GM12878 (cell line): Measurements from ENCODE around the gene PIF1. TPM values are rescaled to one million over a fixed set of nuclear protein-coding genes. Genes with fewer than 3 reads are reported as not detected.

ENCODE experiments used
- BHLHE40 ChIP-seq, 2 experiments: fragments of 450-650 bp in 1 of 2; IDR thresholded peaks; 2 replicates each; pipeline ENCODE4 v1.6.1; 2011 to 2017; ENCODE audit warnings: low read depth in 2 of 2, borderline replicate concordance in 1 of 2, improper control_type of control experiment in 1 of 2, low read length in 1 of 2, mild to moderate bottlenecking in 1 of 2
- ESRRA ChIP-seq: IDR thresholded peaks from 2 replicates; pipeline ENCODE4 v1.6.1; 2012; ENCODE audit warnings: mild to moderate bottlenecking, low read length, improper control_type of control experiment
- EZH2 ChIP-seq: IDR thresholded peaks from 2 replicates; pipeline ENCODE4 v1.6.1; 2012; ENCODE audit warnings: low read depth, mild to moderate bottlenecking, control low read depth, inconsistent platforms, low read length, borderline replicate concordance; ENCODE audit not compliant: control insufficient read depth
- GATAD2B ChIP-seq: fragments of 450-650 bp; conservative IDR thresholded peaks from 2 replicates; pipeline ENCODE4 v1.6.1; 2017; ENCODE audit warnings: low read depth, mild to moderate bottlenecking, moderate library complexity
- NFXL1 ChIP-seq: fragments of 450-650 bp; IDR thresholded peaks from 2 replicates; pipeline ENCODE4 v1.6.1; 2017; ENCODE audit warnings: antibody characterized with exemption, mild to moderate bottlenecking, borderline replicate concordance
- NR2C1 ChIP-seq: fragments of 450-650 bp; IDR thresholded peaks from 2 replicates; pipeline ENCODE4 v1.6.1; 2017; ENCODE audit warnings: antibody characterized with exemption, mild to moderate bottlenecking, moderate library complexity
- POLR2A ChIP-seq: IDR thresholded peaks from 2 replicates; pipeline ENCODE4 v1.6.1; 2011; ENCODE audit warnings: low read depth, mild to moderate bottlenecking, low read length
- SIN3A ChIP-seq: IDR thresholded peaks from 2 replicates; pipeline ENCODE4 v1.6.1; 2012; ENCODE audit warnings: low read depth, low read length, improper control_type of control experiment
- SMARCA5 ChIP-seq: fragments of 450-650 bp; IDR thresholded peaks from 2 replicates; pipeline ENCODE4 v1.6.1; 2017; ENCODE audit warnings: mild to moderate bottlenecking
- SMC3 ChIP-seq: IDR thresholded peaks from 2 replicates; pipeline ENCODE4 v1.6.1; 2011; ENCODE audit warnings: low read length, improper control_type of control experiment, borderline replicate concordance
- TAF1 ChIP-seq: IDR thresholded peaks from 2 replicates; pipeline ENCODE4 v1.6.1; 2011; ENCODE audit warnings: mild to moderate bottlenecking, low read depth, low read length, borderline replicate concordance
- ZNF217 ChIP-seq: fragments of 450-650 bp; IDR thresholded peaks from 2 replicates; pipeline ENCODE4 v1.6.1; 2017; ENCODE audit warnings: antibody characterized with exemption, mild to moderate bottlenecking
- polyA plus RNA-seq, 11 experiments: library from polyadenylated mRNA; depleted of rRNA in 4 of 11; unstranded in 6 of 11; stranded (reverse) in 5 of 11; fragments of >200 nt; fragmentation: Nextera tagmentation in 4 of 11; fragmentation: Illumina TruSeq in 1 of 11; extraction: Ambion mirVana in 4 of 11; extraction: Trizol in 1 of 11; gene quantifications; 1 replicate in 1 of 11; 2 replicates in 10 of 11; pipeline versions ENCODE4 v1.2.1 to v1.2.3, GENCODE V29; 2011 to 2016; ENCODE audit warnings: inconsistent platforms in 2 of 11, missing spikeins in 2 of 11, low read depth in 1 of 11
- total RNA-seq, 4 experiments: library from RNA; depleted of rRNA in 3 of 4; stranded (reverse); fragments of >200 nt in 3 of 4; fragmentation: Illumina TruSeq in 1 of 4; extraction: Trizol in 1 of 4; gene quantifications; 2 replicates each; pipeline versions ENCODE4 v1.2.1 to v1.2.3, GENCODE V29; 2013 to 2021
- TF ChIP-seq, protein P1 (sequence below): fragments of 450-650 bp; IDR thresholded peaks from 2 replicates; pipeline ENCODE4 v1.6.1; 2018; ENCODE audit warnings: mild to moderate bottlenecking, low read depth, moderate library complexity; ENCODE audit not compliant: partially characterized antibody
- TF ChIP-seq, protein P2 (sequence below): fragments of 450-650 bp; conservative IDR thresholded peaks from 2 replicates; pipeline ENCODE4 v1.6.1; 2017; ENCODE audit warnings: mild to moderate bottlenecking, moderate library complexity
- TF ChIP-seq, protein P3 (sequence below): fragments of 450-650 bp; IDR thresholded peaks from 2 replicates; pipeline ENCODE4 v1.6.1; 2017; ENCODE audit warnings: borderline replicate concordance

The PIF1 gene
- total and polyA plus RNA-seq, 10 of the 15 experiments (the other 5 are each of a cell fraction or from before 2014, with no cell fraction given): 3.7 to 68.9 (median 31.1) TPM

DNA sequence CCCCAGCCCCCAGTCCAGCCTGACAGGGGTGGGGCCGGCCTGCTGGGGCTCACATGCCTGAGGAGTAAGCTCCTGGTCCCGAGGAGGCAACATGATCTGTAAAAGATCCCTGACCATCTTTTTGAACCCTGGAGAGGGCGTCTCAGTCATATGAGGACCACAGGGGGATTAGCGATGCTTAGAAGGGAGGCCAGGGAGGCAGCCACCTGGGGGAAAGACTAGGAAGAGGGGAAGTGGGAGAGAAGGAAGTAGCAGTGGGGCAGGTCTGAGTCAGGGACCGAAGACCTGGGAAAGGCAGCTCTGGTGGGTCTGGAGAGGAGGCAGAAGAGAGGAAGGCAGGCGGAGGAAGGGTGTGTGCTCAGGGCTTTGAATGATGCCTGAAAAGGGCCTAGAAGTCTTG is 18.9 kb downstream of the PIF1 start (continued):
- TF ChIP-seq SMC3: no peak
- no peak for TF ChIP-seq NFXL1
- no peak for TF ChIP-seq BHLHE40 (IDR thresholded peaks at IDR 0.05; ENCODE audit: borderline replicate concordance in 1 of 2, low read depth in 2 of 2, low read length in 1 of 2)
- TF ChIP-seq, protein P1, sequence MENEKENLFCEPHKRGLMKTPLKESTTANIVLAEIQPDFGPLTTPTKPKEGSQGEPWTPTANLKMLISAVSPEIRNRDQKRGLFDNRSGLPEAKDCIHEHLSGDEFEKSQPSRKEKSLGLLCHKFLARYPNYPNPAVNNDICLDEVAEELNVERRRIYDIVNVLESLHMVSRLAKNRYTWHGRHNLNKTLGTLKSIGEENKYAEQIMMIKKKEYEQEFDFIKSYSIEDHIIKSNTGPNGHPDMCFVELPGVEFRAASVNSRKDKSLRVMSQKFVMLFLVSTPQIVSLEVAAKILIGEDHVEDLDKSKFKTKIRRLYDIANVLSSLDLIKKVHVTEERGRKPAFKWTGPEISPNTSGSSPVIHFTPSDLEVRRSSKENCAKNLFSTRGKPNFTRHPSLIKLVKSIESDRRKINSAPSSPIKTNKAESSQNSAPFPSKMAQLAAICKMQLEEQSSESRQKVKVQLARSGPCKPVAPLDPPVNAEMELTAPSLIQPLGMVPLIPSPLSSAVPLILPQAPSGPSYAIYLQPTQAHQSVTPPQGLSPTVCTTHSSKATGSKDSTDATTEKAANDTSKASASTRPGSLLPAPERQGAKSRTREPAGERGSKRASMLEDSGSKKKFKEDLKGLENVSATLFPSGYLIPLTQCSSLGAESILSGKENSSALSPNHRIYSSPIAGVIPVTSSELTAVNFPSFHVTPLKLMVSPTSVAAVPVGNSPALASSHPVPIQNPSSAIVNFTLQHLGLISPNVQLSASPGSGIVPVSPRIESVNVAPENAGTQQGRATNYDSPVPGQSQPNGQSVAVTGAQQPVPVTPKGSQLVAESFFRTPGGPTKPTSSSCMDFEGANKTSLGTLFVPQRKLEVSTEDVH: no peak
- TF ChIP-seq ZNF217: no peak
- no peak for TF ChIP-seq ESRRA
- TF ChIP-seq GATAD2B: no peak
- no peak for TF ChIP-seq TAF1
- TF ChIP-seq NR2C1: no peak
- no peak for TF ChIP-seq SIN3A
- TF ChIP-seq, protein P2, sequence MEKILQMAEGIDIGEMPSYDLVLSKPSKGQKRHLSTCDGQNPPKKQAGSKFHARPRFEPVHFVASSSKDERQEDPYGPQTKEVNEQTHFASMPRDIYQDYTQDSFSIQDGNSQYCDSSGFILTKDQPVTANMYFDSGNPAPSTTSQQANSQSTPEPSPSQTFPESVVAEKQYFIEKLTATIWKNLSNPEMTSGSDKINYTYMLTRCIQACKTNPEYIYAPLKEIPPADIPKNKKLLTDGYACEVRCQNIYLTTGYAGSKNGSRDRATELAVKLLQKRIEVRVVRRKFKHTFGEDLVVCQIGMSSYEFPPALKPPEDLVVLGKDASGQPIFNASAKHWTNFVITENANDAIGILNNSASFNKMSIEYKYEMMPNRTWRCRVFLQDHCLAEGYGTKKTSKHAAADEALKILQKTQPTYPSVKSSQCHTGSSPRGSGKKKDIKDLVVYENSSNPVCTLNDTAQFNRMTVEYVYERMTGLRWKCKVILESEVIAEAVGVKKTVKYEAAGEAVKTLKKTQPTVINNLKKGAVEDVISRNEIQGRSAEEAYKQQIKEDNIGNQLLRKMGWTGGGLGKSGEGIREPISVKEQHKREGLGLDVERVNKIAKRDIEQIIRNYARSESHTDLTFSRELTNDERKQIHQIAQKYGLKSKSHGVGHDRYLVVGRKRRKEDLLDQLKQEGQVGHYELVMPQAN: no peak
- TF ChIP-seq, protein P3, sequence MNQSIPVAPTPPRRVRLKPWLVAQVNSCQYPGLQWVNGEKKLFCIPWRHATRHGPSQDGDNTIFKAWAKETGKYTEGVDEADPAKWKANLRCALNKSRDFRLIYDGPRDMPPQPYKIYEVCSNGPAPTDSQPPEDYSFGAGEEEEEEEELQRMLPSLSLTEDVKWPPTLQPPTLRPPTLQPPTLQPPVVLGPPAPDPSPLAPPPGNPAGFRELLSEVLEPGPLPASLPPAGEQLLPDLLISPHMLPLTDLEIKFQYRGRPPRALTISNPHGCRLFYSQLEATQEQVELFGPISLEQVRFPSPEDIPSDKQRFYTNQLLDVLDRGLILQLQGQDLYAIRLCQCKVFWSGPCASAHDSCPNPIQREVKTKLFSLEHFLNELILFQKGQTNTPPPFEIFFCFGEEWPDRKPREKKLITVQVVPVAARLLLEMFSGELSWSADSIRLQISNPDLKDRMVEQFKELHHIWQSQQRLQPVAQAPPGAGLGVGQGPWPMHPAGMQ: no peak
- no peak for TF ChIP-seq SMARCA5
- no peak for TF ChIP-seq EZH2
- no peak for TF ChIP-seq POLR2A
